Measurements from ENCODE around the gene CYS1.
"Not testable (repeated sequence)": the region's sequence is repeated elsewhere in the genome, so short reads cannot be mapped to it uniquely, and the experiment has no call there.

Gene CYS1

GRCh38 chr2:10016001-10016801 is 64.0 kb downstream of the CYS1 start:
- H3K4me1 Mint-ChIP-seq: no peaks in the 10 kb centered on the region
- no peak overlapping the region for H3K4me3 Mint-ChIP-seq
- H3K36me3 Mint-ChIP-seq (ENCODE audit: low read depth): no peaks in the 10 kb centered on the region
- H3K27me3 Mint-ChIP-seq (ENCODE audit: low read depth): peaks cover 12% of the 10 kb centered on the region
- H3K9me3 Mint-ChIP-seq: peaks cover 10% of the 10 kb centered on the region
- no peak overlapping the region for H3K27ac Mint-ChIP-seq
- TF ChIP-seq, protein P1, sequence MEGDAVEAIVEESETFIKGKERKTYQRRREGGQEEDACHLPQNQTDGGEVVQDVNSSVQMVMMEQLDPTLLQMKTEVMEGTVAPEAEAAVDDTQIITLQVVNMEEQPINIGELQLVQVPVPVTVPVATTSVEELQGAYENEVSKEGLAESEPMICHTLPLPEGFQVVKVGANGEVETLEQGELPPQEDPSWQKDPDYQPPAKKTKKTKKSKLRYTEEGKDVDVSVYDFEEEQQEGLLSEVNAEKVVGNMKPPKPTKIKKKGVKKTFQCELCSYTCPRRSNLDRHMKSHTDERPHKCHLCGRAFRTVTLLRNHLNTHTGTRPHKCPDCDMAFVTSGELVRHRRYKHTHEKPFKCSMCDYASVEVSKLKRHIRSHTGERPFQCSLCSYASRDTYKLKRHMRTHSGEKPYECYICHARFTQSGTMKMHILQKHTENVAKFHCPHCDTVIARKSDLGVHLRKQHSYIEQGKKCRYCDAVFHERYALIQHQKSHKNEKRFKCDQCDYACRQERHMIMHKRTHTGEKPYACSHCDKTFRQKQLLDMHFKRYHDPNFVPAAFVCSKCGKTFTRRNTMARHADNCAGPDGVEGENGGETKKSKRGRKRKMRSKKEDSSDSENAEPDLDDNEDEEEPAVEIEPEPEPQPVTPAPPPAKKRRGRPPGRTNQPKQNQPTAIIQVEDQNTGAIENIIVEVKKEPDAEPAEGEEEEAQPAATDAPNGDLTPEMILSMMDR (IDR thresholded peaks at IDR 0.05; ENCODE audit: unreplicated experiment in 3 of 3): no peak

- not testable (repeated sequence) for H3K36me3 Mint-ChIP-seq (ENCODE audit: low read depth); H3K27ac Mint-ChIP-seq; H3K9me3 Mint-ChIP-seq; H3K4me1 Mint-ChIP-seq; H3K4me3 Mint-ChIP-seq
- H3K27me3 Mint-ChIP-seq (ENCODE audit: low read depth): peaks cover 12% of the 10 kb centered on the region
Measured at GRCh38 chr2:10015376-10015989, 64.7 kb downstream of the CYS1 start.

GRCh38 chr2:10014418-10015190 is 65.6 kb downstream of the CYS1 start:
- Mint-ChIP-seq H3K27me3 (ENCODE audit: low read depth) (peaks cover 12% of the 10 kb centered on the region), H3K4me3 (no peak overlapping the region), H3K9me3 (peaks cover 10% of the 10 kb centered on the region), H3K36me3 (ENCODE audit: low read depth) (no peaks in the 10 kb centered on the region), H3K27ac (no peak overlapping the region), H3K4me1 (peaks cover 4% of the 10 kb centered on the region)
- TF ChIP-seq, protein P1 (IDR thresholded peaks at IDR 0.05; ENCODE audit: unreplicated experiment in 3 of 3): no peak

- H3K4me3 Mint-ChIP-seq; H3K9me3 Mint-ChIP-seq; H3K27ac Mint-ChIP-seq; H3K36me3 Mint-ChIP-seq (ENCODE audit: low read depth); H3K4me1 Mint-ChIP-seq: not testable (repeated sequence)
- peaks cover 12% of the 10 kb centered on the region for H3K27me3 Mint-ChIP-seq (ENCODE audit: low read depth)
Measured at GRCh38 chr2:10013651-10014417, 66.4 kb downstream of the CYS1 start.

GRCh38 chr2:10012963-10013461 is 67.2 kb downstream of the CYS1 start:
- Mint-ChIP-seq H3K9me3 (peaks cover 10% of the 10 kb centered on the region), H3K36me3 (ENCODE audit: low read depth) (no peaks in the 10 kb centered on the region), H3K27ac (no peak overlapping the region), H3K4me3 (no peak overlapping the region), H3K4me1 (peaks cover 12% of the 10 kb centered on the region), H3K27me3 (ENCODE audit: low read depth) (peaks cover 12% of the 10 kb centered on the region)
- TF ChIP-seq, protein P1 (IDR thresholded peaks at IDR 0.05; ENCODE audit: unreplicated experiment in 3 of 3): no peak

GRCh38 chr2:10012366-10012962 is 67.7 kb downstream of the CYS1 start:
- H3K27ac Mint-ChIP-seq; H3K4me3 Mint-ChIP-seq; H3K27me3 Mint-ChIP-seq (ENCODE audit: low read depth); H3K36me3 Mint-ChIP-seq (ENCODE audit: low read depth); H3K9me3 Mint-ChIP-seq: not testable (repeated sequence)
- H3K4me1 Mint-ChIP-seq: peaks cover 17% of the 10 kb centered on the region

- H3K27me3 Mint-ChIP-seq (ENCODE audit: low read depth); H3K9me3 Mint-ChIP-seq; H3K27ac Mint-ChIP-seq; H3K36me3 Mint-ChIP-seq (ENCODE audit: low read depth); H3K4me3 Mint-ChIP-seq: not testable (repeated sequence)
- peaks cover 19% of the 10 kb centered on the region for H3K4me1 Mint-ChIP-seq
Measured at GRCh38 chr2:10011606-10012325, 68.4 kb downstream of the CYS1 start.

- not testable (repeated sequence) for H3K36me3 Mint-ChIP-seq (ENCODE audit: low read depth); H3K4me3 Mint-ChIP-seq; H3K27me3 Mint-ChIP-seq (ENCODE audit: low read depth); H3K27ac Mint-ChIP-seq; H3K9me3 Mint-ChIP-seq
- peaks cover 19% of the 10 kb centered on the region for H3K4me1 Mint-ChIP-seq
Measured at GRCh38 chr2:10010861-10011605, 69.2 kb downstream of the CYS1 start.

Measured in nephron (organoid).